Activated naive CD4-positive, alpha-beta T cell treated with anti-CD3 and anti-CD28 coated beads, Interleukin-2, amount 50 U/mL, for 72 hours (primary cell): ENCODE measurements around the gene IMMP2L. TPM values are rescaled to one million over a fixed set of nuclear protein-coding genes. Genes with fewer than 3 reads are reported as not detected.

Source experiments
- ATAC-seq, 2 donors: fragments of 150-1000 bp; cut with Tn5 transposase; 2 replicates each; pipeline ENCODE4 v1.10.0; 2021; ENCODE audit warnings: mild to moderate bottlenecking in 2 of 2, moderate library complexity in 2 of 2
- DNase-seq, 2 donors: peaks; one replicate each; pipeline ENCODE4 v3.0.0; 2021 to 2022; ENCODE audit warnings: low spot score in 2 of 2
- H3K27ac Mint-ChIP-seq, 2 donors: one replicate each; pipeline ENCODE4 v1.8.0; 2022; ENCODE audit warnings: mild to moderate bottlenecking in 2 of 2, mixed read lengths in 2 of 2
- H3K36me3 Mint-ChIP-seq, 2 donors: one replicate each; pipeline ENCODE4 v1.8.0; 2022; ENCODE audit warnings: mixed read lengths in 2 of 2
- H3K9me3 Mint-ChIP-seq, 2 donors: one replicate each; pipeline ENCODE4 v1.8.0; 2022; ENCODE audit warnings: mixed read lengths in 2 of 2
- total RNA-seq, 2 donors: library from RNA; stranded (reverse); gene quantifications; one replicate each; pipeline ENCODE4 v1.2.3, GENCODE V29; 2022

IMMP2L gene
- total RNA-seq, 2 donors from 2014 or later = 11.8 to 18.2 TPM

- ATAC-seq (no peak), DNase-seq (no peak)
- H3K36me3 Mint-ChIP-seq = no peaks in the 10 kb centered on the region
- no peaks in the 10 kb centered on the region for H3K9me3 Mint-ChIP-seq
- peak overlapping the region; percentile 91 to 99 for H3K27ac Mint-ChIP-seq
Observed at GRCh38 chr7:111138586-111138985, 423.7 kb downstream of the IMMP2L start.

- Mint-ChIP-seq H3K27ac (peak overlapping the region; percentile 91 to 99), H3K9me3 (no peaks in the 10 kb centered on the region), H3K36me3 (no peaks in the 10 kb centered on the region)
- DNase-seq (peak; percentile 57 to 60), ATAC-seq (peak; percentile 96 to 97)
Observed at GRCh38 chr7:111138193-111138569, 424.1 kb downstream of the IMMP2L start.

- Mint-ChIP-seq H3K36me3 (no peaks in the 10 kb centered on the region), H3K9me3 (no peaks in the 10 kb centered on the region), H3K27ac (peak overlapping the region; percentile 91 to 99)
- ATAC-seq = peak; percentile 79 to 83
- DNase-seq = peak in 1 of 2 donors; percentile 44
Observed at GRCh38 chr7:111137296-111138192, 424.7 kb downstream of the IMMP2L start.

GRCh38 chr7:111132833-111133232 lies 429.5 kb downstream of the IMMP2L start:
- Mint-ChIP-seq H3K9me3 (no peaks in the 10 kb centered on the region), H3K36me3 (no peaks in the 10 kb centered on the region), H3K27ac (no peak overlapping the region)
- no peak for DNase-seq
- ATAC-seq = no peak

GRCh38 chr7:111129435-111129834 lies 432.9 kb downstream of the IMMP2L start:
- no peak for DNase-seq
- Mint-ChIP-seq H3K27ac (no peak overlapping the region), H3K9me3 (no peaks in the 10 kb centered on the region), H3K36me3 (peaks cover 4 to 10% of the 10 kb centered on the region in 2 donors)
- no peak for ATAC-seq

GRCh38 chr7:111126987-111127386 lies 435.3 kb downstream of the IMMP2L start:
- H3K36me3 Mint-ChIP-seq = peaks cover 14 to 29% of the 10 kb centered on the region in 2 donors
- DNase-seq (no peak), ATAC-seq (no peak)
- H3K9me3 Mint-ChIP-seq = peaks cover 5% of the 10 kb centered on the region in 2 donors
- H3K27ac Mint-ChIP-seq = no peak overlapping the region

GRCh38 chr7:111115966-111116365 lies 446.3 kb downstream of the IMMP2L start:
- Mint-ChIP-seq H3K27ac (no peak overlapping the region), H3K36me3 (peaks cover 16 to 66% of the 10 kb centered on the region in 2 donors), H3K9me3 (peaks cover 5 to 17% of the 10 kb centered on the region in 2 donors)
- ATAC-seq (no peak), DNase-seq (no peak)

GRCh38 chr7:111113263-111114017 lies 448.9 kb downstream of the IMMP2L start:
- Mint-ChIP-seq H3K36me3 (peaks cover 4 to 45% of the 10 kb centered on the region in 2 donors), H3K27ac (peak overlapping the region; percentile 70 to 88), H3K9me3 (peaks cover 0 to 5% of the 10 kb centered on the region in 2 donors)
- peak; percentile 76 to 95 for ATAC-seq
- no peak for DNase-seq

GRCh38 chr7:111112439-111112838 lies 449.9 kb downstream of the IMMP2L start:
- no peak for ATAC-seq
- no peak overlapping the region for H3K27ac Mint-ChIP-seq
- peaks cover 4 to 37% of the 10 kb centered on the region in 2 donors for H3K36me3 Mint-ChIP-seq
- DNase-seq = no peak
- peaks cover 0 to 5% of the 10 kb centered on the region in 2 donors for H3K9me3 Mint-ChIP-seq

GRCh38 chr7:111108496-111108895 lies 453.8 kb downstream of the IMMP2L start:
- ATAC-seq (peak in 1 of 2 donors; percentile 39), DNase-seq (no peak)
- Mint-ChIP-seq H3K36me3 (peaks cover 4 to 40% of the 10 kb centered on the region in 2 donors), H3K27ac (peak overlapping the region in 1 of 2 donors; percentile 40), H3K9me3 (peaks cover 0 to 5% of the 10 kb centered on the region in 2 donors)

GRCh38 chr7:111108000-111108399 lies 454.3 kb downstream of the IMMP2L start:
- DNase-seq = no peak
- Mint-ChIP-seq H3K9me3 (peaks cover 0 to 5% of the 10 kb centered on the region in 2 donors), H3K27ac (no peak overlapping the region), H3K36me3 (peaks cover 4 to 40% of the 10 kb centered on the region in 2 donors)
- no peak for ATAC-seq

- no peak for ATAC-seq
- Mint-ChIP-seq H3K27ac (no peak overlapping the region), H3K9me3 (peaks cover 0 to 5% of the 10 kb centered on the region in 2 donors), H3K36me3 (peaks cover 4 to 37% of the 10 kb centered on the region in 2 donors)
- DNase-seq = no peak
Observed at GRCh38 chr7:111107579-111107978, 454.7 kb downstream of the IMMP2L start.

- Mint-ChIP-seq H3K9me3 (no peaks in the 10 kb centered on the region), H3K36me3 (peaks cover 0 to 37% of the 10 kb centered on the region in 2 donors), H3K27ac (no peak overlapping the region)
- ATAC-seq = no peak
- DNase-seq = no peak
Observed at GRCh38 chr7:111105269-111105668, 457.0 kb downstream of the IMMP2L start.

GRCh38 chr7:111104710-111105109 lies 457.6 kb downstream of the IMMP2L start:
- Mint-ChIP-seq H3K36me3 (peaks cover 0 to 37% of the 10 kb centered on the region in 2 donors), H3K27ac (no peak overlapping the region), H3K9me3 (no peaks in the 10 kb centered on the region)
- ATAC-seq = no peak
- DNase-seq = no peak

GRCh38 chr7:111103678-111104274 lies 458.5 kb downstream of the IMMP2L start:
- DNase-seq (no peak), ATAC-seq (peak; percentile 59 to 74)
- H3K9me3 Mint-ChIP-seq = no peaks in the 10 kb centered on the region
- H3K36me3 Mint-ChIP-seq = peaks cover 0 to 37% of the 10 kb centered on the region in 2 donors
- H3K27ac Mint-ChIP-seq = peak overlapping the region; percentile 11 to 46

- H3K27ac Mint-ChIP-seq = peak overlapping the region; percentile 46 to 48
- no peak for DNase-seq
- no peak for ATAC-seq
- H3K9me3 Mint-ChIP-seq = no peaks in the 10 kb centered on the region
- peaks cover 0 to 37% of the 10 kb centered on the region in 2 donors for H3K36me3 Mint-ChIP-seq
Observed at GRCh38 chr7:111103136-111103535, 459.2 kb downstream of the IMMP2L start.
